H1 (cell line): Measurements from ENCODE around the gene AVPI1. TPM values are rescaled to one million over a fixed set of nuclear protein-coding genes. Genes with fewer than 3 reads are reported as not detected.
"Not testable (repeated sequence)": the region's sequence is repeated elsewhere in the genome, so short reads cannot be mapped to it uniquely, and the experiment has no call there.

ENCODE experiments used
- CTCF ChIA-PET: fragments of 300-600 bp; sonication (Branson Sonifier 250); formaldehyde crosslinking; loops from one replicate; lab custom pipeline; 2021; ENCODE audit not compliant: partially characterized antibody; lab: Charles Lee
- POLR2A ChIA-PET: fragments of 300-600 bp; sonication (Branson Sonifier 250); formaldehyde crosslinking; loops from one replicate; lab custom pipeline; 2021; ENCODE audit warnings: inconsistent platforms; ENCODE audit not compliant: partially characterized antibody; lab: Charles Lee
- DNase-seq, 2 experiments: peaks; one replicate each; pipeline versions ENCODE4 v3.0.0 to v3.0.0-alpha.2; 2010 to 2022; ENCODE audit warnings: low spot score in 2 of 2, low read depth in 1 of 2, mixed read lengths in 1 of 2
- FAIRE-seq: peaks from 2 replicates; lab custom pipeline; 2011; peaks lifted over from hg19 to GRCh38; lab: Jason Lieb, UNC
- H2AFZ ChIP-seq: 2 replicates; pipeline ENCODE4 v1.8.1; 2012; ENCODE audit warnings: low read length, inconsistent platforms
- H2AK5ac ChIP-seq: 2 replicates; pipeline ENCODE4 v1.6.1; 2013; ENCODE audit warnings: low read depth, low read length
- H2BK120ac ChIP-seq: replicated peaks from 2 replicates; pipeline ENCODE3; 2013; ENCODE audit warnings: low read depth, low read length, inconsistent platforms
- H2BK12ac ChIP-seq: 2 replicates; pipeline ENCODE4 v1.6.1; 2013; ENCODE audit warnings: low read depth, low read length
- H2BK15ac ChIP-seq: 2 replicates; pipeline ENCODE4 v1.6.1; 2013; ENCODE audit warnings: low read length
- H2BK20ac ChIP-seq: 2 replicates; pipeline ENCODE4 v1.6.1; 2013; ENCODE audit warnings: low read length
- H2BK5ac ChIP-seq: 2 replicates; pipeline ENCODE4 v1.6.1; 2013; ENCODE audit warnings: low read depth, low read length
- H3K14ac ChIP-seq: 2 replicates; pipeline ENCODE4 v1.6.1; 2013; ENCODE audit warnings: inconsistent platforms; ENCODE audit not compliant: insufficient read length
- H3K18ac ChIP-seq: 2 replicates; pipeline ENCODE4 v1.6.1; 2013; ENCODE audit warnings: low read length; ENCODE audit errors: extremely low read depth
- H3K23ac ChIP-seq: 2 replicates; pipeline ENCODE4 v1.6.1; 2013; ENCODE audit warnings: inconsistent platforms; ENCODE audit not compliant: insufficient read length
- H3K23me2 ChIP-seq: 2 replicates; pipeline ENCODE4 v1.6.1; 2013; ENCODE audit warnings: low read depth, low read length
- H3K27ac ChIP-seq: 2 replicates; pipeline ENCODE4 v1.6.1; 2011; ENCODE audit warnings: low read depth, low read length, inconsistent platforms
- H3K27me3 ChIP-seq, 4 experiments: replicated peaks in 1 of 4; 1 replicate in 1 of 4; 2 replicates in 3 of 4; pipeline versions ENCODE4 v1.6.1 to v1.8.1; 2011 to 2013; ENCODE audit warnings: low read length in 3 of 4, mild to moderate bottlenecking in 3 of 4, inconsistent platforms in 2 of 4, mixed read lengths in 2 of 4, moderate library complexity in 1 of 4; ENCODE audit not compliant: control insufficient read depth in 3 of 4, insufficient read depth in 3 of 4; ENCODE audit errors: extremely low read depth in 1 of 4
- H3K36me3 ChIP-seq, 4 experiments: 2 replicates each; pipeline versions ENCODE4 v1.6.1 to v1.8.1; 2011 to 2013; ENCODE audit warnings: mild to moderate bottlenecking in 4 of 4, low read length in 3 of 4, moderate library complexity in 2 of 4, control low read depth in 1 of 4, inconsistent platforms in 1 of 4; ENCODE audit not compliant: insufficient read depth in 4 of 4, control insufficient read depth in 2 of 4
- H3K4ac ChIP-seq: replicated peaks from 2 replicates; pipeline ENCODE3; 2013; ENCODE audit warnings: low read length, low read depth, mixed read lengths, inconsistent platforms; ENCODE audit not compliant: insufficient read length
- H3K4me1 ChIP-seq, 4 experiments: replicated peaks in 1 of 4; 1 replicate in 1 of 4; 2 replicates in 3 of 4; pipeline versions ENCODE4 v1.6.1 to v1.8.1; 2011 to 2013; ENCODE audit warnings: low read length in 3 of 4, inconsistent platforms in 2 of 4, mixed read lengths in 1 of 4; ENCODE audit not compliant: insufficient read depth in 4 of 4, control insufficient read depth in 3 of 4
- H3K4me2 ChIP-seq, 2 experiments: 2 replicates each; pipeline versions ENCODE4 v1.6.1 to v1.8.1; 2011 to 2013; ENCODE audit warnings: low read depth in 2 of 2, low read length in 2 of 2, control low read depth in 1 of 2, inconsistent platforms in 1 of 2, mild to moderate bottlenecking in 1 of 2; ENCODE audit not compliant: insufficient read depth in 1 of 2
- H3K4me3 ChIP-seq, 4 experiments: fragments of 200-600, 300-600 bp in 1 of 4; sonication (generic), shearing (Covaris generic), sonication (Bioruptor Twin) in 1 of 4; 2 replicates each; pipeline versions ENCODE4 v1.5.1 to v1.8.1; 2011 to 2016; ENCODE audit warnings: low read length in 4 of 4, low read depth in 3 of 4, control low read depth in 2 of 4, inconsistent platforms in 2 of 4, mild to moderate bottlenecking in 2 of 4, mixed read lengths in 1 of 4, moderate library complexity in 1 of 4; ENCODE audit not compliant: insufficient read depth in 2 of 4; ENCODE audit errors: extremely low read depth in 1 of 4
- H3K56ac ChIP-seq: replicated peaks from 2 replicates; pipeline ENCODE3; 2013; ENCODE audit warnings: low read depth, mild to moderate bottlenecking, mixed read lengths, low read length, inconsistent platforms; ENCODE audit not compliant: insufficient read length
- H3K79me1 ChIP-seq: 2 replicates; pipeline ENCODE4 v1.6.1; 2013; ENCODE audit warnings: low read depth, low read length, control low read depth
- H3K79me2 ChIP-seq, 2 experiments: 2 replicates each; pipeline versions ENCODE4 v1.6.1 to v1.8.1; 2012 to 2013; ENCODE audit warnings: low read length in 2 of 2, mild to moderate bottlenecking in 2 of 2, inconsistent platforms in 1 of 2; ENCODE audit not compliant: insufficient read depth in 2 of 2, control insufficient read depth in 1 of 2
- H3K9ac ChIP-seq, 4 experiments: replicated peaks in 1 of 4; 1 replicate in 1 of 4; 2 replicates in 3 of 4; pipeline versions ENCODE4 v1.6.1 to v1.8.1; 2011 to 2013; ENCODE audit warnings: low read depth in 3 of 4, low read length in 3 of 4, control low read depth in 2 of 4, mild to moderate bottlenecking in 2 of 4, moderate library complexity in 2 of 4, inconsistent platforms in 1 of 4; ENCODE audit errors: extremely low read depth in 1 of 4
- H3K9me3 ChIP-seq, 2 experiments: 2 replicates each; pipeline versions ENCODE4 v1.6.1 to v1.8.1; 2012 to 2013; ENCODE audit warnings: mild to moderate bottlenecking in 2 of 2, moderate library complexity in 2 of 2, control low read depth in 1 of 2, inconsistent platforms in 1 of 2, low read depth in 1 of 2, low read length in 1 of 2, mixed read lengths in 1 of 2; ENCODE audit not compliant: insufficient read depth in 2 of 2
- H4K20me1 ChIP-seq, 2 experiments: replicated peaks in 1 of 2; 2 replicates each; pipeline versions ENCODE3 to v1.8.1; 2011 to 2013; ENCODE audit warnings: inconsistent platforms in 2 of 2, low read length in 2 of 2, mild to moderate bottlenecking in 1 of 2; ENCODE audit not compliant: insufficient read depth in 2 of 2, control insufficient read depth in 1 of 2
- H4K5ac ChIP-seq: 2 replicates; pipeline ENCODE4 v1.6.1; 2013; ENCODE audit warnings: low read length, low read depth, mixed read lengths, inconsistent platforms; ENCODE audit not compliant: insufficient read length
- H4K8ac ChIP-seq: 2 replicates; pipeline ENCODE4 v1.8.0; 2013; ENCODE audit warnings: mild to moderate bottlenecking, moderate library complexity, low read length, inconsistent platforms; ENCODE audit not compliant: insufficient read depth; ENCODE audit errors: extremely low read depth
- H4K91ac ChIP-seq: replicated peaks from 2 replicates; pipeline ENCODE3; 2013; ENCODE audit warnings: low read length, mixed read lengths, inconsistent platforms; ENCODE audit not compliant: insufficient read length
- WGBS, 2 experiments: shearing (Covaris generic) in 1 of 2; methylation state at CpG; one replicate each; pipeline versions ENCODE4 v1.1.6 to v1.1.7; 2013 to 2015; ENCODE audit warnings: low lambda C conversion rate in 2 of 2, mixed read lengths in 2 of 2, inconsistent platforms in 1 of 2, low coverage in 1 of 2, missing lambda C conversion rate in 1 of 2; ENCODE audit not compliant: insufficient replicate concordance in 2 of 2, insufficient coverage in 1 of 2, insufficient read length in 1 of 2; ENCODE audit errors: extremely low coverage in 1 of 2, missing lambda C conversion rate in 1 of 2; 5-methylcytosine and 5-hydroxymethylcytosine counted together
- polyA plus RNA-seq, 7 experiments: library from polyadenylated mRNA; depleted of rRNA in 3 of 7; stranded (reverse) in 5 of 7; unstranded in 2 of 7; fragments of >200 nt in 5 of 7; fragments of 200-250 nt in 2 of 7; gene quantifications; 1 replicate in 5 of 7; 2 replicates in 1 of 7; 4 replicates in 1 of 7; pipeline versions ENCODE4 v1.2.1 to v1.2.3, GENCODE V29; 2011 to 2013; ENCODE audit warnings: missing spikeins in 2 of 7, mixed read lengths in 2 of 7
- total RNA-seq: library from RNA; stranded (reverse); fragmentation: NEBNext Ultra II Directional; extraction: Animal tissue kit (Norgen Biotek cat#: 25700); gene quantifications from 2 replicates; pipeline ENCODE4 v1.2.1, GENCODE V29; 2021

Gene AVPI1
- total and polyA plus RNA-seq, 2 of the 8 experiments (the other 6 are each of a cell fraction or from before 2014, with no cell fraction given): 9.0 to 13.5 TPM

DNA sequence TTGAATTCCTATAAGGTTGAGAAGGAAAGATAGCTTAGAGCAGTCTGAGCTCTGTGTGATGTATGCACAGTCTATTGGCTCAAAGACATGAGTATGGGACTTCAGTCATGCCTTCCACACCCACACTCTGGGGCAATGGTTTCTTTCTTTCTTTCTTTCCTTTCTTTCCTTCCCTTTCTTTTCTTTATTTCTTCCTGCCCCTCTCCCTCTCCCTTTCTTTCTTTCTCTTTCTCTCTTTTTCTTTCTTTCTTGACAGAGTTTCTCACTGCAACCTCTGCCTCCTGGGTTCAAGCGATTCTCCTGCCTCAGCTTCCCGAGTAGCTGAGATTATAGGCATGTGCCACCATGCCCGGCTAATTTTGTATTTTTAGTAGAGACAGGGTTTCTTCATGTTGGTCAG lies 48.0 kb downstream of the AVPI1 start:
- DNase-seq, H3K23ac ChIP-seq, FAIRE-seq, H3K36me3 ChIP-seq, H4K8ac ChIP-seq, H3K79me1 ChIP-seq, H3K18ac ChIP-seq, H2BK20ac ChIP-seq, H2BK15ac ChIP-seq, H2BK5ac ChIP-seq, H3K9ac ChIP-seq, H2AFZ ChIP-seq, H3K4me1 ChIP-seq, H2BK120ac ChIP-seq, H3K14ac ChIP-seq, H3K27me3 ChIP-seq, H2AK5ac ChIP-seq, H3K27ac ChIP-seq, H3K9me3 ChIP-seq, H3K4ac ChIP-seq, H2BK12ac ChIP-seq, H4K91ac ChIP-seq, H3K4me3 ChIP-seq, H3K23me2 ChIP-seq, H4K5ac ChIP-seq, H3K4me2 ChIP-seq, H3K56ac ChIP-seq: not testable (repeated sequence)
- ChIA-PET CTCF (interaction anchor here (0.7 to 1.5 kb wide), 4 partner anchors 15 to 86 kb away, joined by 3 to 4 read pairs (median 3); partner anchors contain the start of gene ANKRD2), POLR2A (interaction anchor here (0.8 to 1.2 kb wide), 2 partner anchors 74 to 96 kb away, joined by 3 read pairs; partner anchors contain the start of gene MARVELD1)
- Histone ChIP-seq H4K20me1 (peaks cover 0 to 10% of the 10 kb centered on the region in 2 experiments), H3K79me2 (peaks cover 0 to 26% of the 10 kb centered on the region in 2 experiments; a peak in 2 of 4 replicates)
- 97% methylated on average over 3 of the region's 3 CpGs; no CpG with 5 or more reads in 1 of the 2 experiments for WGBS, 2 experiments
